Measurements from ENCODE around the gene RUNX2. TPM values are rescaled to one million over a fixed set of nuclear protein-coding genes. Genes with fewer than 3 reads are reported as not detected.

Gene RUNX2
- total and polyA plus RNA-seq, 9 of the 15 experiments (the other 6 are each of a cell fraction or from before 2014, with no cell fraction given), result 0.29 to 1.00 (median 0.43) TPM

GRCh38 chr6:45382391-45382790 is 54.3 kb downstream of the RUNX2 start:
- TF ChIP-seq ZNF146 (CRISPR knock-in tag; IDR thresholded peaks at IDR 0.05; ENCODE audit: unreplicated experiment) (no peak), ZNF274 (IDR thresholded peaks at IDR 0.05; ENCODE audit: borderline replicate concordance, low read depth, low read length) (no peak), ZNF507 (tag; conservative IDR thresholded peaks at IDR 0.05) (no peak), BRD9 (IDR thresholded peaks at IDR 0.05; ENCODE audit: low read depth, partially characterized antibody) (no peak), ILF3 (IDR thresholded peaks at IDR 0.05; ENCODE audit: borderline replicate concordance) (no peak), KDM4B (IDR thresholded peaks at IDR 0.05; ENCODE audit: borderline replicate concordance in 2 of 2, low read depth in 1 of 2) (no peak), PHF20 (IDR thresholded peaks at IDR 0.05; ENCODE audit: partially characterized antibody) (no peak), NCOA1 (IDR thresholded peaks at IDR 0.05; ENCODE audit: low read depth) (no peak), FOXM1 (IDR thresholded peaks at IDR 0.05; ENCODE audit: low read depth) (no peak), FOXM1 (CRISPR knock-in tag; IDR thresholded peaks at IDR 0.05; ENCODE audit: low read depth) (no peak), RFX1 (IDR thresholded peaks at IDR 0.05) (no peak), ZNF263 (CRISPR knock-in tag; IDR thresholded peaks at IDR 0.05; ENCODE audit: borderline replicate concordance) (no peak), PREB (CRISPR knock-in tag; IDR thresholded peaks at IDR 0.05) (no peak), THAP12 (CRISPR knock-in tag; IDR thresholded peaks at IDR 0.05) (no peak), SREBF1 (IDR thresholded peaks at IDR 0.05; ENCODE audit: borderline replicate concordance, low read depth, low read length) (no peak), CHD2 (IDR thresholded peaks at IDR 0.05; ENCODE audit: low read depth, low read length) (no peak), ZNF707 (CRISPR knock-in tag; conservative IDR thresholded peaks at IDR 0.05) (no peak), ERF (CRISPR knock-in tag; IDR thresholded peaks at IDR 0.05) (no peak), NR3C1 (CRISPR knock-in tag; IDR thresholded peaks at IDR 0.05) (no peak)
- DNase-seq (ENCODE audit: extremely low read depth in 1 of 4, low spot score in 3 of 4) (no peak), FAIRE-seq (no peak), ATAC-seq (no peak)
- peaks cover 10% of the 10 kb centered on the region; the same call in 2 of the 3 replicates for H3K79me2 ChIP-seq (ENCODE audit: control insufficient read depth, insufficient read depth, low read length)
- peaks cover under 1 to 8% of the 10 kb centered on the region in 2 experiments; a peak in 1 of 5 replicates for H3K4me1 ChIP-seq (replicated peaks in 1 of 2; ENCODE audit: control insufficient read depth in 2 of 2, insufficient read depth in 2 of 2, low read length in 2 of 2)
- no peaks in the 10 kb centered on the region for H3K9me1 ChIP-seq (ENCODE audit: control insufficient read depth, insufficient read depth, low read length)
- POLR2A ChIA-PET, result no interaction called here
- H3K9ac ChIP-seq (ENCODE audit: insufficient read depth in 1 of 2, low read depth in 2 of 2, low read length in 2 of 2), result no peak overlapping the region
- H3K4me2 ChIP-seq (ENCODE audit: insufficient read depth, low read length), result no peak overlapping the region
- H3K27me3 ChIP-seq (ENCODE audit: control insufficient read depth in 2 of 2, insufficient read depth in 2 of 2, low read length in 2 of 2), result no peaks in the 10 kb centered on the region
- H3K36me3 ChIP-seq (ENCODE audit: control insufficient read depth, insufficient read depth, low read length), result no peaks in the 10 kb centered on the region
- CTCF ChIA-PET (ENCODE audit: low intra/inter-chr PET ratio), result no interaction called here
- in situ Hi-C loops (cut with MboI), result no loop called here
- H4K20me1 ChIP-seq (replicated peaks; ENCODE audit: control insufficient read depth, insufficient read depth, low read length), result no peaks in the 10 kb centered on the region
- H2AFZ ChIP-seq (ENCODE audit: low read depth, low read length), result 0 out of 2 replicates have a peak overlapping the region, but pooled peaks have one; percentile 17
- intact Hi-C loops (cut with micrococcal nuclease), result no loop called here
- H3K27ac ChIP-seq (ENCODE audit: extremely low read depth, low read depth, low read length), result no peak overlapping the region
- 58% methylated on average over 2 of the region's 2 CpGs for WGBS (ENCODE audit: insufficient coverage, low coverage, missing lambda C conversion rate)
- H3K9me3 ChIP-seq (replicated peaks; ENCODE audit: control insufficient read depth, insufficient read depth, low read depth, low read length), result no peaks in the 10 kb centered on the region
- no TSS peak for BruUV-seq (replicated peaks)
- no peak overlapping the region for H3K4me3 ChIP-seq

All from K562 (cell line).